Epithelial cell of proximal tubule (primary cell): ENCODE data around the gene PIGN. TPM values are rescaled to one million over a fixed set of nuclear protein-coding genes. Genes with fewer than 3 reads are reported as not detected.

Experiments used
- DNase-seq: peaks from one replicate; pipeline ENCODE4 v3.0.0-alpha.2; 2011; ENCODE audit warnings: low read depth
- H3K4me3 ChIP-seq: 2 replicates; pipeline ENCODE4 v1.5.1; 2011; ENCODE audit warnings: low read depth, mild to moderate bottlenecking, low read length
- total RNA-seq: library from RNA; depleted of rRNA; stranded (reverse); fragments of >200 nt; gene quantifications from 2 replicates; pipeline ENCODE4 v1.2.3, GENCODE V29; 2015
- TF ChIP-seq, protein P1 (sequence below): conservative IDR thresholded peaks from 2 replicates; pipeline ENCODE4 v1.5.1; 2012; ENCODE audit warnings: low read depth, mild to moderate bottlenecking, low read length

PIGN gene
- total RNA-seq, 1 donor from 2014 or later, result 21.4 TPM

DNA sequence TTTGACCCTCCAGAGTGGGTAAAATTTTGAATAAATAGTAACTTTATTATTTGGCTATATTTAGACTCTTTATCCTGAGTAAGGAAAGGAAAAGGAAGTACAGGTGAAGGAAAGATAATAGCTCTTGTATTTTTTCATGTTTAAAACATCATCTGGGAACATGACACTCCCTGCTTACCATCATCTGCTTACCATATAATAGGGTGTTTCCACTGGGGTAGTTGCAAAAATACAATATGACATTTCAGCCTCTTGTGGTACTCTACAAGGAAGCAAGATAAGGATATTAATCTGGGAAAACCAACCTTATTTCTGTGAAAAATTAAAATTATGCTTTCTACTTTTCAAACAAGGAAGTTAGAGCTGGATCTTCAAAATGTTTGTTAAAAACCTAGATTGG is 10.1 kb upstream of the PIGN start:
- TF ChIP-seq, protein P1, sequence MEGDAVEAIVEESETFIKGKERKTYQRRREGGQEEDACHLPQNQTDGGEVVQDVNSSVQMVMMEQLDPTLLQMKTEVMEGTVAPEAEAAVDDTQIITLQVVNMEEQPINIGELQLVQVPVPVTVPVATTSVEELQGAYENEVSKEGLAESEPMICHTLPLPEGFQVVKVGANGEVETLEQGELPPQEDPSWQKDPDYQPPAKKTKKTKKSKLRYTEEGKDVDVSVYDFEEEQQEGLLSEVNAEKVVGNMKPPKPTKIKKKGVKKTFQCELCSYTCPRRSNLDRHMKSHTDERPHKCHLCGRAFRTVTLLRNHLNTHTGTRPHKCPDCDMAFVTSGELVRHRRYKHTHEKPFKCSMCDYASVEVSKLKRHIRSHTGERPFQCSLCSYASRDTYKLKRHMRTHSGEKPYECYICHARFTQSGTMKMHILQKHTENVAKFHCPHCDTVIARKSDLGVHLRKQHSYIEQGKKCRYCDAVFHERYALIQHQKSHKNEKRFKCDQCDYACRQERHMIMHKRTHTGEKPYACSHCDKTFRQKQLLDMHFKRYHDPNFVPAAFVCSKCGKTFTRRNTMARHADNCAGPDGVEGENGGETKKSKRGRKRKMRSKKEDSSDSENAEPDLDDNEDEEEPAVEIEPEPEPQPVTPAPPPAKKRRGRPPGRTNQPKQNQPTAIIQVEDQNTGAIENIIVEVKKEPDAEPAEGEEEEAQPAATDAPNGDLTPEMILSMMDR, result no peak
- H3K4me3 ChIP-seq, result no peak overlapping the region
- no peak for DNase-seq

DNA sequence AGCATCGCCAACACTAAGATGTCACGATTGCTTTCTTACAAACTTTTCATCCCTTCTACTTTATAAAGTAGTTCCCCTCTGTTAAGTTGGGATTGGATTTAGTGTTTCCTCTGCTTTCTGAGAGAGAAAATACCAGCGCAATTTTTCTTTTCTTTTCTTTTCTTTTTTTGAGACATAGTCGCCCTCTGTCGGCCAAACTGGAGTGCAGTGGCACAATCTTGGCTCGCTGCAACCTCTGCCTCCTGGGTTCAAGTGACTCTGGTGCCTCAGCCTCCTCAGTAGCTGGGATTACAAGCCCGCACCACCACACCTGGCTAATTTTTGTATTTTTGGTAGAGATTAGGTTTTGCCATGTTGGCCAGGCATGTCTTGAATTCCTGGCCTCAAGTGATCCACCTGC is 9.2 kb upstream of the PIGN start:
- H3K4me3 ChIP-seq, result no peak overlapping the region
- DNase-seq, result no peak
- TF ChIP-seq, protein P1, result no peak

DNA sequence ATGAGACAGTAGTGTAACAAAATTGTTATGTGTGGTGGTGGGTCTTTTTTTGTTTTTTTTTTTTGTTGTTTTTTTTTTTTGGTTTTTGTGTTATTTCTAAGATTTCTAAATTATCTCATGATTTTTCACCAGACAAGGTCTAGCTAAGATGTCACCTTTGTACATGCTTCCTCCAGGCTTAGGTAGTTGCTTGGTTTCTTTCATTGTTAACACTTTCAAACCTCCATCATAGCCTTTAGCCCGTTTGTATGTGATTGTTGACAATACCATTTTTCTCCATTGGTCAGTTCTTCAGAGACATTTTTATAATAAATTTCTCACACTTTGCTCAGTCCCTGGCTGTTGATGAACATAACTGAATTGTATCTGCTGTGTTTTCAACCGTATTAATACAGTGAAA is 2.4 kb upstream of the PIGN start:
- TF ChIP-seq, protein P1, result no peak
- no peak for DNase-seq
- peak overlapping the region; percentile 91 for H3K4me3 ChIP-seq

- no peak for DNase-seq
Measured at GRCh38 chr18:62187543-62188510, 971 bp upstream of the PIGN start.

DNA sequence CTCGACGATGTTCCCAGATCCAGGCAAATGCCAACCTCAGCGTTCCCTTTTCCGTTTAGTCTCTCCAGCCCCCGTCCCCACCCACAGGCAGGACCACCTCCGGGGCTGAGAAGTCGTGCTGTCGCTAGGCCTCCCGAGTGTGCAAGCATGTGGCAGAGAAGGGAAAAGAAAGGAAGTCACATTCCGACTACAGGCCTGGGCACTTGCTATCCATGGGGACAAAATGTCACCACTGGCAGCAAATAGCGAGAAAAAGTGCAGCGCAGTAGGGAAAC is 420 bp downstream of the PIGN start:
- peak overlapping the region; percentile 91 for H3K4me3 ChIP-seq
- no peak for DNase-seq
- TF ChIP-seq, protein P1, result no peak

More at GRCh38 chr18:62187543-62188510, 971 bp upstream of the PIGN start:
- TF ChIP-seq, protein P1, result no peak
- H3K4me3 ChIP-seq, result peak overlapping the region; percentile 91

DNA sequence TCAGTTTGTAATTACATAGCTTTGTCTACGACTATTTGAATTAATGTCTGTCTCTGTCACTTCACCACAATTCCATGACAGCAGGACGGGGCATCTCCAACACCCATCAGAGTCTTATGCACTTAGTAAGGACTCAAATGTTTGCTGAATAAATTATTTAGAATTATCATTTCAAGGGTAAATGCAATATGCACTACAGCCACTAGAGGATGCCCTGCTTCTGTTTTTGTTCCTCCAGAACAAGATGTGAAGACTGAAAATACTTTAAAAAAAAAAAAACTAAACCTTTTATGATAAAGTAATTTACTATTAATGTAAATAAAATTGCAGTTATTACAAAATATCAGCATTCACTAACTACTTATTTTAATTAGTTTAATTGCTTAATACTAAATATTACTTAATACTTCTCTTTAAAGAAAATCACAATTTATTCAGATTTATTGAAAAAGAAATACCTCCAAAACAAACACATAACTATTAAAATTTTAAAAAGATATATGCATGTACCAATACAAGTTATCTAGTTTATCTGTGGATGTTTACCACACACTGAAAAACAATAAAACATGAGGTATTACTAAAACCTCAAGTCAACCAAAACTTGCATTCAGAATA is 3.2 kb downstream of the PIGN start:
- TF ChIP-seq, protein P1, result peak; percentile 97
- no peak for DNase-seq
- no peak overlapping the region for H3K4me3 ChIP-seq
